ENCODE results near the gene MARCHF7.

The MARCHF7 gene

DNA sequence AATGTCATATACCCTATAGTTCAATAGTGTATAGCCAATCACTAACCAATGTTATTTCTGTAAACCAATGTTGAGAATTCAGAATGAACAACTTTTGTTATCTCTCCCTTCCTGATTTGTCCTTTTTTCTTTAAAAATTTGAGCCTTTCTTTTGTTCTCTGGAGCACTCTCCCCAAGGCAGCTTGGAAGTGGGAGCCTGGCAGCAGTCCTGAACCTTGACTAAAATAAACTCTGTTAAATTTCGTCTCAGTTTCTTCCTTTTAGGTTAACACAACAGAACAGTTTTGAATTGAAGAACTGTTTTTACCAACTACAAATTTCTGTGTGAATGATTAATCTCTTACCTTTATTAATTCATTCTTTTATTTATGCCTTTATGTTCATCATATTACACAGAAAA, 49.8 kb downstream of the MARCHF7 start:
- DNase-seq (ENCODE audit: low read depth, low spot score): no peak
